COR-L47 (cell line): ENCODE data around the gene DPH3.

ENCODE experiments used
- DNase-seq: peaks from one replicate; lab custom pipeline; 2025; lab: John Stamatoyannopoulos, UW

The DPH3 gene

DNA sequence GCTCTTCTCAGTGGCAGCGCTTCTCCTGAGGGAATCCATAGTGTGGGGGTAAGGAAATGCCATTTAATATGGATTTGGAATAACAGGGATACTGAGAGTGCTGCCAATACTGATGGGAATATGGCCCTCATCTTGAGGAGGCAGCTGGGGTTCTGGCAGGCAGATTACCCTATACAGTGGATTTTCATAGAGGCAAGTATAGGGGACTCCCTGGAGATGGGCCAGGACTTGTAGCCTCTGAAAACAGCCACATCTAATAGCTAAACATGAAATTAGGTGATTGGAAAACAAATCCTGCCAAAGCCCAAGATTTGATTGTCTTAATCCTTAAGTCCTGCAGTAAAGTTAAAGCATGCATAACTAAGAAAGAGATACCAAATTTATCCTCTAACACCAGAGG is 30.9 kb downstream of the DPH3 start:
- no peak for DNase-seq

DNA sequence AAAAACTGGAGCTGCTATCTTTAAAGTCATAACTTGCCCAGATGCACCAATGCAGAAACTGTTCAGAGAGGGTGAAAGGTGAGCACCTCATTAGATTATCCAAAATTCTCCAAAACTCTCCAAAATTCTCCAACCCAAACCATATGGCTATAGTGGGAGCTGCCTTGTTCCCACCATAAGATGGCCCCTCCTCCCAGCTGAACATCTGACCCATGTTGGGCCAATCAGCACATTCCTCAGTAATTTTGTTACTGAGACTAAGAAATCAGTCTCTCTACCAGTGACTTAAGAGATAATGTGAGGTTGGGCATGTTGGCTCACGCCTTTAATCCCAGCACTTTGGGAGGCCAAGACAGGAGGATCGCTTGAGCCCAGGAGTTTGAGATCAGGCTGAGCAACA is 32.8 kb downstream of the DPH3 start:
- DNase-seq: no peak

DNA sequence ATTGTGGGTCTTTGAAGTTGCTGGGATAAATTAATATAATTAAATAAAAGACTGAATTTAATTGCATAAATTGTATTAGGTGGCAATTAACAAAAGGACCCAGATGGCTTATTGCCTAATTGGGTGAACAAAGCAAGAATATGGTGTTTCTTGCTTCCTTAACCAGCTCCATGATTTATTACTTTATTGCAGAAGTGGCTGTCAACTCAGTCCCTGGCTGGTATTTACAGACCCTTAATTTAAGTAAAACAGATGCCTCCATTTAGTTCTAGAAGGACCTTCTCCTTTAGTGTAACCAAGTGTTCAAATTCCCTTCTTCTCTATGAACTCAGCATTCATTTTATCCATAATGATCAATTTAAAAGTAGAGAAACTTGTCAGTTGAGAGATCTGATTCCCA is 35.1 kb downstream of the DPH3 start:
- DNase-seq: no peak

DNA sequence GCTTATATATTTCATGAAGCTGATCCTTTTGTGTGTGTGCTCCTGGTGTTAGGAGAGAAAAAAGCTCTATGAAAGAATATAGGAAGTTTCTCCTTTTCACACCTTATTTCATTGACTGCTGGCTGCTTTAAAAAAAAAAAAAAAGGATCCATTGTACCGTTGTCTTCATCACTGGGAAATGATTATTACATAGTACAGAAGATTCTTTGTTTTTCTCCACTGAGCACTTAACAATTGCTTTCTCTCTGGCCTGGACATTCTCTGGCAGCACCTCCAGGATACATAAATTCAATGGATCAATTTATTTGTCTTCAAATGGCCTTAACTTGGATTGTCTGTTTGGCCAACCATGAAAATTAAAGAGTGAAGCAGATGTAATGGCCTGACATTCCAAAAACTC is 37.2 kb downstream of the DPH3 start:
- no peak for DNase-seq

DNA sequence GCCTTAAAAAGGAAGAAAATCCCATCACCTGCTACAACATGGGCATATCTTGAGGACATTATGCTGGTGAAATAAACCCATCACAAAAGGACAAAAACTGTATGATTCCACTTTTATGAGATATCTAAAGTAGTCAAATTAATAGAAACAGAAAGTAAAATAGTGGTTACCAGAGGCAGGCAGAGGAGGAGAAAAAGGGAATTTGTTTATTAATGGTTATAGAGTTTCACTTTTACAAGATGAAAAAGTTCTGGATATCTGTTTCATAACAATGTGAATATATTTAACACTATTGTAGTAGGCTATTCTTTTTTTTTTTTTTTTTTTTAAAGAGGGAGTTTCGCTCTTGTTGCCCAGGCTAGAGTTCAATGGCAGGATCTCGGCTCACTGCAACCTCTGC is 40.4 kb downstream of the DPH3 start:
- no peak for DNase-seq

DNA sequence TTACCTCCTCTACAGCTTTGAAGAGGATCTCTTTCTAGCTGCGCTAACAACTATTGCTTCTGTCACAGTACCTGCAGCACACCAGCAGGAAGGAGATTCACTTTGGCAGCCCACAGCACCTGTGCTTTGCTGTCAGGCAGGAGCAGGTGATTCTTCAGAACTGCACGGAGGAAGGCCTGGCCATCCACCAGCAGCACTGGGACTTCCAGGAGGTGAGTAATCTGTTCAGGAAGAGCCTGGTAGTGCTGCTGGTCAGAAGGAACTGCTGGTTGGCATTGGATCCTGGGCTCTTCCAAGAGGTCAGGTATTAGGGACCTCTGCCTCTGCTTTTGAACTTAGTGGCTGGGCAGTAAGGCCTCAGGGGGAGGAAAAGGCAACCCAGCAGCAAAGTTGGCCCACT is 42.2 kb downstream of the DPH3 start:
- DNase-seq: no peak

DNA sequence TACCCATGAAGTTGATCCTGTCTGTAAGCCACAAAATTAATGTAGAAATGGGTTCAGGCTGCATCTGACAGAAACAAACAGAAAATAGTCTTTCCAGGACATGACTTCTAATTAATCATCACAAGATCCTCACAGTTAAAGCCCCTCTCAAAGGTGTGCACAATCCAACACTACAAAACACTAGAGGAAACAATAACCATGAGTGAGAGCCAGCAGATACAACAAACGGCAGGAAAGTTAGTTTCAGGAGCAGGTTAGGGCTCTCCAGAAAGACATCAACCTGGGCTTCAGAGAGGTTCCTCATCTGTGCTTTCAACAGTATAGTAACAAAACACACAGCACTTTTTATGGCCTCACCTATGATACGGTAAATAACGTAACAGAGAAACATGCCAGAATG is 42.8 kb downstream of the DPH3 start:
- no peak for DNase-seq

DNA sequence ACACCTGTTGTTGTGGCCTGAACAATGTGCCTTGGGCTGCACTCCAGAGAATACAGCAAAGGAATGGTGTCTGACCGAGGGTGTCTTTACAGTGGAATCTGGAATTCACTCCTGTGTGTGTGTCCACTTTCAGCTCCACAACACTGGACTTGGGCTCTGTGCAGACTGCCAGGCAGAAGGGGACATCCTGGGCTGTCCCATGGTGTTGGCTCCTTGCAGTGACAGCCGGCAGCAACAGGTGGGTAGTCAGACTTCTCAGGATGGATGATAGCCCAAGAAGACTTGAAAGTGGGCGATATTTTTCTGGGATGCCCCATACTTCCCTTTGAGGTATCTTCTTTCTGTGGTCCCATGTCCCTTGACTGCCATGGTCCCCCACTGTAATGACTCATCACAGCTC is 45.0 kb downstream of the DPH3 start:
- no peak for DNase-seq

DNA sequence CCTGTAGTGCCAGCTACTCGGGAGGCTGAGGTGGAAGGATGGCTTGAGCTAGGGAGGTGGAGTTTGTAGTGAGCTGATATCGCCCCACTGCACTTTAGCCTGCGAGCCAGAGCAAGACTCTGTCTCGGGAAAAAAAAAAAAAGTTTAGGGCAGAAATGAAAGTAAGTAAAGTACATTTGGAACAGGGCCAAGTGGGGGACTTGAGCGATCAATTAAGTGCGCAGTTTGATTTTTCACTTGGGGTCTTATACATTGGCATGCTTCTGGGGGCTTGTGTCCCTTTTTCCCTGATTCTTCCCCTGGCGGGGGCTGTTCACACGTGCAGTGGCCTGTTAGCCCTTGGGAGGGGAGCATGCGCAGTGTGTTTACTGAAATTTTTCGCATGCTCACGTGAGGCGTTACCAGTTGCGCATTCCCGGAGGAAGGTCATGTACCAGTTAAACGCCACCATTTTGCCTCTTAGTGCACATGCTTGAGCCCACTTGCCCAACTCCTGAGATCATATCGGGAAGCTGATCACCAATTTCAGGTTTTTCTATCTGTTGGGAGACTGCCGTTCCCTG is 48.3 kb downstream of the DPH3 start:
- no peak for DNase-seq

DNA sequence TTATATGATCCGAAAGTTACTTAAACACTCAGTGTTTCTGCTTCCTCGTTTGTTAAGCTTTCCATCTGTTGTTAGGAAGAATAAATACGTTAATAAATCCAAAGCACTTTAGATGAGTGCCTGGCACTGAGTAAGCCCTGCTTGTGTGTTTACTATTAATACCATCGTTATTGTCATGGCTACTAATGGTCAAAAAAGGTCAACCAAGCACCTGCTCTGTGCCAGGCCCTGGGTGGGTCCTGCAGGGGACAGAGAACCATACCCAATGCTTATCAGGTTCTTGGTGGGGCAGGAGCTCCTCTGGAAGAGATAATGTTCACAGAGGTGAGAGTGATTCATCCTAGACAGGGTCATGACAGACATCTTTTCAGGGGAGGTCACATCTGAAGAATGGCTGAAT is 50.4 kb downstream of the DPH3 start:
- DNase-seq: no peak

DNA sequence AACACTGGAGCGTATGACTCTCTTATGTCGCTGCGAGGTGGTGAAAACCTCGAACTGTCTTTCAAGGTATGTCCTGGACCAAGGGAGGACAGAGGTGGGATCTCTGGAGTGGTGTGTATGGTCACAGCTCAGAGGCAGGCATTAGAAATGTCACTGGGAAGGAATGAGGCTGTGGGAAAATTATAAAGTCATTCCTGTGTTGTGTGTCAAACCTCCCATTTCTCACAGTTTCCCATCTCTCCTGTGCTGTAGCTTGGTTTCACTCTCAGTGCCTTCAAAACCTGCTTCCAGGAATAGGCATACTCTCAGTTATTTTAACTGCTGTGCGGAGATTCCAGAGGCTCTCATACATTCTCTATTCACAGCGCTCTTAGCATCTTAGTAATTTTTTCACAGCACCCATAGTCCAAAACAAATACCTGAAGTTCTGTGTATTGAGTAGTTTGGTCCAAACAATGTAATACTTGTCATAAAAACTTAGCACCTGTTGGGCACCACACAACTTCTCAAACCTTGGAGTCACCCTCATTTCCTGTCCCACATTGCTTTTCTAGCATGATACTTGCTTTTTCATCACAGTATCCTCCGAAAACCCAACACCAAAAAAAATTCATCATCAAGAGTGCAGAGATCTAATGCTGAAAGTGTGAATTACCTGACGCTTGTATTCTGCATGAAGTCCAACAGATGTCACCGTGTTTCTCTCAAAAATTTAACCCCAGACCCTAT is 53.4 kb downstream of the DPH3 start:
- no peak for DNase-seq
